ENCODE data around the gene EHBP1. TPM values are rescaled to one million over a fixed set of nuclear protein-coding genes. Genes with fewer than 3 reads are reported as not detected.

EHBP1 gene
- total RNA-seq, 2 experiments from 2014 or later, result 21.4 to 22.3 TPM

DNA sequence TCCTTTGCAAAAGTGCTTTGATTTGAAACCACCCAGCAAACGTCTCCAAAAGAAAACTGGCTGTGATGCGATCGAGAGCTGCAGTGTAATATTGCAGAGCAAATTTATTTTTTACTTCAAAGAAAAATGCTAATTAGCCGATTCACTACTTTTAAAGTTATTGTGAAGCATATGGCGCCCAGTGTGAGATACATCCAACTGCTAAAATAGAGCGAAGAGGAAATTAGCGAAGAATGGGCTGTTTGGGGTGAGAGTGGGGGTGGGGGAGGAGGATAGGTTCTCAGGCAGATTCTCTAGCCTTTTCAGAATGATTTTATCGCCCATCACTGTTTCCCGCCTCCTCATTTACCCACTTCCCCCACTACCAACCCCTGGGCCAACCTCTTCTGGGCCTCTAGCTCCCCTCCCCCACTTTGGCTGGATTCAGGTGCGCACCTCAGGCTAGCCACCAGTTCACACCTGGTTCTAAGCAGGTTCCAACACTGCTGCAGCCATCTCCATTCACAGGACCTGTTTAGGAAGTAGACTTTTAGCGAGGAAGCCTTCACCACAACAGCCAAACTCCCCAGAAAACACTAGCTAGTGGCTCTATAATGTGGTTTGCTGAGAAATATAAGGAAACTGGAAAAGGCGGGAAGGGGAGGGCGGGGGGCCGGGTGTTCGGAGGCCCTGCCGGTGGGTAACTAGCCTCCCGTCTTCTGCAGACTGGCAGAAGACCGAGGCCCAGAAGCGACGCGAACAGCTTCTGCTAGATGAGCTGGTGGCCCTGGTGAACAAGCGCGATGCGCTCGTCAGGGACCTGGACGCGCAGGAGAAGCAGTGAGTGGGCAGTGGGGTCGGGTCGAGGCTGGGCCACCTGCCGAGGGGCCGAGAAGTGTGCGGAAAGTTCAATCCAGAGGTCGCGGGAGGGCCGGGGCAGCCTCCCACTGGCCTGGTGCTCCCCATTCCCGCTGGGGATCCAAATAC, 339.1 kb downstream of the EHBP1 start:
- intact Hi-C loops (cut with DNase I, micrococcal nuclease), result no loop called here

DNA sequence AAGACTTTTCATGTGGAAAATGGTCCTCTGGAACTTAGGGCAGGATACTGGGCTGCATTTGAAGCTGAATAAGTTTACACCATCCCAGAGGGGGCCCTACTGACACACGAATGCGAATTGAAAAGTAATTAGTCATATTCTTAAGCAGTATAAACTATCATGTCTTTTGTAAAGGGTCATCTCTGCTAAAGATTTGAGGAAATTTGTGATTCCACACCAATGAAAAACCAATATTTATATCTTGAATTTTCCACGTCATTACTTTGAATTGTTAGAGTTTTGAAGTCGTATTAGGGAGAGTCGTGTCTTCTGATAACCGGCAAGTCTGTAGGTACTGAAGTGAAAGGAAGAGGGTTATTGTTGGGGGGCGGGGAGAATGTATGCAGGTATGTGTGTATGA, 341.0 kb downstream of the EHBP1 start:
- H3K36me3 Mint-ChIP-seq (ENCODE audit: low read depth), result peaks cover 25% of the 10 kb centered on the region
- intact Hi-C loops (cut with DNase I, micrococcal nuclease), result no loop called here
- POLR2A ChIA-PET, result no interaction called here
- no peaks in the 10 kb centered on the region for H3K36me3 ChIP-seq (ENCODE audit: insufficient read depth, low read length)
- peaks cover 36 to 73% of the 10 kb centered on the region in 2 experiments for H3K27me3 ChIP-seq (ENCODE audit: control insufficient read depth in 1 of 2, insufficient read depth in 2 of 2, low read length in 2 of 2)
- no peak overlapping the region for H3K27ac ChIP-seq (ENCODE audit: low read depth in 1 of 2, low read length in 2 of 2)
- DNase-seq (no peak), ATAC-seq (ENCODE audit: poor library complexity) (no peak)
- H3K4me1 Mint-ChIP-seq (ENCODE audit: low read depth), result peaks cover 44% of the 10 kb centered on the region
- peaks cover 40% of the 10 kb centered on the region for H3K4me1 ChIP-seq (ENCODE audit: insufficient read depth, low read length)
- H3K27ac Mint-ChIP-seq, result no peak overlapping the region
- H3K4me3 Mint-ChIP-seq, result peak overlapping the region; percentile 57
- TF ChIP-seq, protein P1, sequence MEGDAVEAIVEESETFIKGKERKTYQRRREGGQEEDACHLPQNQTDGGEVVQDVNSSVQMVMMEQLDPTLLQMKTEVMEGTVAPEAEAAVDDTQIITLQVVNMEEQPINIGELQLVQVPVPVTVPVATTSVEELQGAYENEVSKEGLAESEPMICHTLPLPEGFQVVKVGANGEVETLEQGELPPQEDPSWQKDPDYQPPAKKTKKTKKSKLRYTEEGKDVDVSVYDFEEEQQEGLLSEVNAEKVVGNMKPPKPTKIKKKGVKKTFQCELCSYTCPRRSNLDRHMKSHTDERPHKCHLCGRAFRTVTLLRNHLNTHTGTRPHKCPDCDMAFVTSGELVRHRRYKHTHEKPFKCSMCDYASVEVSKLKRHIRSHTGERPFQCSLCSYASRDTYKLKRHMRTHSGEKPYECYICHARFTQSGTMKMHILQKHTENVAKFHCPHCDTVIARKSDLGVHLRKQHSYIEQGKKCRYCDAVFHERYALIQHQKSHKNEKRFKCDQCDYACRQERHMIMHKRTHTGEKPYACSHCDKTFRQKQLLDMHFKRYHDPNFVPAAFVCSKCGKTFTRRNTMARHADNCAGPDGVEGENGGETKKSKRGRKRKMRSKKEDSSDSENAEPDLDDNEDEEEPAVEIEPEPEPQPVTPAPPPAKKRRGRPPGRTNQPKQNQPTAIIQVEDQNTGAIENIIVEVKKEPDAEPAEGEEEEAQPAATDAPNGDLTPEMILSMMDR (IDR thresholded peaks at IDR 0.05), result no peak
- H3K27me3 Mint-ChIP-seq, result peaks cover 72% of the 10 kb centered on the region
- no peak overlapping the region for H3K4me3 ChIP-seq (ENCODE audit: low read length)
- CTCF ChIA-PET, result no interaction called here
- H3K9me3 Mint-ChIP-seq, result no peaks in the 10 kb centered on the region
- peaks cover 0 to 36% of the 10 kb centered on the region in 2 experiments for H3K9me3 ChIP-seq (ENCODE audit: control insufficient read depth in 1 of 2, insufficient read depth in 1 of 2, low read length in 2 of 2)

More for the DNA sequence above, 339.1 kb downstream of the EHBP1 start:
- no peak for DNase-seq
- H3K27me3 ChIP-seq (ENCODE audit: control insufficient read depth in 1 of 2, insufficient read depth in 2 of 2, low read length in 2 of 2), result peaks cover 28 to 58% of the 10 kb centered on the region in 2 experiments
- peaks cover 67% of the 10 kb centered on the region for H3K27me3 Mint-ChIP-seq
- H3K4me1 Mint-ChIP-seq (ENCODE audit: low read depth), result peaks cover 34% of the 10 kb centered on the region
- H3K4me1 ChIP-seq (ENCODE audit: insufficient read depth, low read length), result peaks cover 26% of the 10 kb centered on the region
- H3K4me3 Mint-ChIP-seq, result no peak overlapping the region
- peaks cover 21% of the 10 kb centered on the region for H3K36me3 Mint-ChIP-seq (ENCODE audit: low read depth)
- H3K9me3 ChIP-seq (ENCODE audit: control insufficient read depth in 1 of 2, insufficient read depth in 1 of 2, low read length in 2 of 2), result peaks cover 0 to 28% of the 10 kb centered on the region in 2 experiments
- H3K9me3 Mint-ChIP-seq, result no peaks in the 10 kb centered on the region
- H3K4me3 ChIP-seq (ENCODE audit: low read length), result no peak overlapping the region
- ATAC-seq (ENCODE audit: poor library complexity), result no peak
- no peaks in the 10 kb centered on the region for H3K36me3 ChIP-seq (ENCODE audit: insufficient read depth, low read length)
- H3K27ac ChIP-seq (ENCODE audit: low read depth in 1 of 2, low read length in 2 of 2), result no peak overlapping the region
- CTCF ChIA-PET, result interaction anchor here (0.7 kb wide), 1 partner anchor 19 kb away, joined by 3 read pairs; no protein-coding TSS in a partner anchor
- POLR2A ChIA-PET, result no interaction called here
- TF ChIP-seq, protein P1 (IDR thresholded peaks at IDR 0.05), result no peak
- H3K27ac Mint-ChIP-seq, result no peak overlapping the region

DNA sequence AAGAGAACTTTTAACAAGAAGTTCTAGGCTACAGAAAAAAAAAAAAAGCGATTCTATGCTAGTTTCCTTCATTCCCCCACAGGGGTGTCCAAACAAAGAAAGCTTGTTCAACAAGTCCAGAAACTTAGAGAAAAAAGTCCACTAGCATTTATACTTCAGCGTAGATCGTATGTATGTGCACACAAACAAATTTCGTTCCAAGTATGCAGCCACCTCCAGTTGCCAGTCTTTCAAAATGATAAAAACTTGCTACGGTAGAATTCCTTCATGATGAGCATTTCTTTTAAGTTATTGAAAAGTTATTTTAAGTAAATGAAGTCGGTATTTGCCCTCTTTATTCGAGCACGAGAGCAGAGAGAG, 341.4 kb downstream of the EHBP1 start:
- Histone ChIP-seq H3K27ac (ENCODE audit: low read depth in 1 of 2, low read length in 2 of 2) (no peak overlapping the region), H3K36me3 (ENCODE audit: insufficient read depth, low read length) (no peaks in the 10 kb centered on the region), H3K9me3 (ENCODE audit: control insufficient read depth in 1 of 2, insufficient read depth in 1 of 2, low read length in 2 of 2) (peaks cover 0 to 39% of the 10 kb centered on the region in 2 experiments), H3K27me3 (ENCODE audit: control insufficient read depth in 1 of 2, insufficient read depth in 2 of 2, low read length in 2 of 2) (peaks cover 40 to 77% of the 10 kb centered on the region in 2 experiments), H3K4me3 (ENCODE audit: low read length) (no peak overlapping the region), H3K4me1 (ENCODE audit: insufficient read depth, low read length) (peaks cover 44% of the 10 kb centered on the region)
- no peak for DNase-seq
- Mint-ChIP-seq H3K27me3 (peaks cover 70% of the 10 kb centered on the region), H3K4me1 (ENCODE audit: low read depth) (peaks cover 44% of the 10 kb centered on the region), H3K36me3 (ENCODE audit: low read depth) (peaks cover 25% of the 10 kb centered on the region), H3K27ac (no peak overlapping the region), H3K9me3 (no peaks in the 10 kb centered on the region), H3K4me3 (peak overlapping the region; percentile 57)
- intact Hi-C loops (cut with DNase I, micrococcal nuclease), result no loop called here
- CTCF ChIA-PET, result no interaction called here
- POLR2A ChIA-PET, result no interaction called here
- TF ChIP-seq, protein P1 (IDR thresholded peaks at IDR 0.05), result no peak
- ATAC-seq (ENCODE audit: poor library complexity), result no peak

Data from CD4-positive, alpha-beta T cell (primary cell).